K562 (cell line): ENCODE measurements around the gene SERTAD2. TPM values are rescaled to one million over a fixed set of nuclear protein-coding genes. Genes with fewer than 3 reads are reported as not detected.

ENCODE experiments used
- ARID1B ChIP-seq: fragments of 450-650 bp; IDR thresholded peaks from 2 replicates; pipeline ENCODE4 v1.6.1; 2016; ENCODE audit warnings: antibody characterized with exemption, mild to moderate bottlenecking, inconsistent platforms
- BRD4 ChIP-seq: fragments of 200-600 bp; sonication (generic); IDR thresholded peaks from 2 replicates; pipeline ENCODE4 v1.6.1; 2017; ENCODE audit warnings: inconsistent platforms
- CREB1 ChIP-seq, 2 experiments: sonication (generic) in 1 of 2; formaldehyde crosslinking in 1 of 2; IDR thresholded peaks; 2 replicates each; pipeline versions ENCODE4 v1.6.1 to v1.8.0; 2012 to 2022; ENCODE audit warnings: inconsistent platforms in 1 of 2, mild to moderate bottlenecking in 1 of 2, missing genetic modification reagents in 1 of 2, moderate library complexity in 1 of 2
- FOSL1 ChIP-seq: fragments of 200-800 bp; sonication (Bioruptor generic); conservative IDR thresholded peaks from 2 replicates; pipeline ENCODE4 v1.6.1; 2016; ENCODE audit warnings: missing genetic modification characterization, missing compliant biosample characterization
- GATA2 ChIP-seq: sonication (generic); formaldehyde crosslinking; IDR thresholded peaks from 2 replicates; pipeline ENCODE4 v1.4.0; 2020; ENCODE audit warnings: mild to moderate bottlenecking, missing genetic modification reagents
- GTF2E2 ChIP-seq: fragments of 200-800 bp; sonication (Bioruptor generic); IDR thresholded peaks from 2 replicates; pipeline ENCODE4 v1.6.1; 2016; ENCODE audit warnings: missing genetic modification characterization, missing compliant biosample characterization
- HLTF ChIP-seq: fragments of 450-650 bp; IDR thresholded peaks from 2 replicates; pipeline ENCODE4 v1.6.1; 2016
- HMGN3 ChIP-seq: IDR thresholded peaks from 2 replicates; pipeline ENCODE4 v1.6.1; 2011; ENCODE audit warnings: borderline replicate concordance, low read depth, mild to moderate bottlenecking, mixed read lengths, low read length; ENCODE audit not compliant: insufficient read length; ENCODE audit errors: extremely low read depth
- KLF16 ChIP-seq: IDR thresholded peaks from 2 replicates; pipeline ENCODE4 v1.6.1; 2016; ENCODE audit warnings: antibody characterized with exemption
- MCM3 ChIP-seq: fragments of 450-650 bp; IDR thresholded peaks from 2 replicates; pipeline ENCODE4 v1.6.1; 2016
- NCOA6 ChIP-seq: fragments of 450-650 bp; IDR thresholded peaks from 2 replicates; pipeline ENCODE4 v1.6.1; 2017; ENCODE audit warnings: mild to moderate bottlenecking
- NR1H2 ChIP-seq: sonication (generic); formaldehyde crosslinking; IDR thresholded peaks from 2 replicates; pipeline ENCODE4 v1.4.0; 2020; ENCODE audit warnings: mild to moderate bottlenecking, missing genetic modification reagents
- PHB ChIP-seq: fragments of 250-450 bp; sonication (Bioruptor Pico); IDR thresholded peaks from 2 replicates; pipeline ENCODE4 v1.5.0; 2021
- RBM25 ChIP-seq: fragments of 200-400 bp; formaldehyde crosslinking; IDR thresholded peaks from 2 replicates; pipeline ENCODE4 v1.6.1; 2018; ENCODE audit warnings: low read length, low read depth, moderate library complexity; ENCODE audit not compliant: severe bottlenecking
- SIN3B ChIP-seq: fragments of 450-650 bp; IDR thresholded peaks from 2 replicates; pipeline ENCODE4 v1.6.1; 2017; ENCODE audit warnings: low read depth, mild to moderate bottlenecking, moderate library complexity
- STAT5A ChIP-seq: IDR thresholded peaks from 2 replicates; pipeline ENCODE4 v1.6.1; 2012; ENCODE audit warnings: low read length, inconsistent platforms, borderline replicate concordance
- ZFP36 ChIP-seq: fragments of 150-350 bp; IDR thresholded peaks from 2 replicates; pipeline ENCODE4 v1.6.1; 2018; ENCODE audit warnings: low read length, low read depth; ENCODE audit not compliant: partially characterized antibody
- ZKSCAN3 ChIP-seq: fragments of 250-450 bp; sonication (Bioruptor Pico); IDR thresholded peaks from 2 replicates; pipeline ENCODE4 v1.4.0; 2020
- ZNF551 ChIP-seq: fragments of 250-450 bp; sonication (Bioruptor Pico); IDR thresholded peaks from 2 replicates; pipeline ENCODE4 v1.5.0; 2021; ENCODE audit warnings: mild to moderate bottlenecking, moderate library complexity
- ZNF79 ChIP-seq: fragments of 250-450 bp; sonication (Bioruptor Pico); IDR thresholded peaks from 2 replicates; pipeline ENCODE4 v1.4.0; 2020; ENCODE audit warnings: low read depth, mild to moderate bottlenecking, moderate library complexity
- polyA plus RNA-seq, 8 experiments: library from polyadenylated mRNA; depleted of rRNA in 4 of 8; stranded (reverse) in 5 of 8; unstranded in 3 of 8; fragments of >200 nt; fragmentation: Nextera tagmentation in 2 of 8; fragmentation: Illumina TruSeq in 1 of 8; extraction: Ambion mirVana in 2 of 8; extraction: Trizol in 1 of 8; gene quantifications; 2 replicates each; pipeline versions ENCODE4 v1.2.1 to v1.2.3, GENCODE V29; 2011 to 2014; ENCODE audit warnings: inconsistent platforms in 1 of 8, missing spikeins in 1 of 8
- total RNA-seq, 7 experiments: library from RNA; depleted of rRNA in 6 of 7; stranded (reverse); fragments of >200 nt in 6 of 7; fragmentation: Illumina TruSeq in 2 of 7; extraction: Trizol in 2 of 7; gene quantifications; 2 replicates each; pipeline versions ENCODE4 v1.2.1 to v1.2.3, GENCODE V29; 2011 to 2021; ENCODE audit warnings: low replicate concordance in 1 of 7
- TF ChIP-seq, protein P1 (sequence below): sonication (generic); formaldehyde crosslinking; IDR thresholded peaks from 2 replicates; pipeline ENCODE4 v1.8.1; 2023; ENCODE audit warnings: mild to moderate bottlenecking, missing genetic modification reagents
- TF ChIP-seq, protein P2 (sequence below): fragments of 450-650 bp; conservative IDR thresholded peaks from 2 replicates; pipeline ENCODE4 v1.6.1; 2016; ENCODE audit warnings: missing genetic modification characterization, low read depth, mild to moderate bottlenecking, missing compliant biosample characterization, moderate library complexity
- TF ChIP-seq, protein P3 (sequence below): fragments of 450-650 bp; IDR thresholded peaks from one replicate; pipeline ENCODE4 v1.6.1; 2018; ENCODE audit warnings: mild to moderate bottlenecking, moderate library complexity; ENCODE audit not compliant: partially characterized antibody
- TF ChIP-seq, protein P4 (sequence below): fragments of 200-800 bp; sonication (Bioruptor generic); IDR thresholded peaks from 2 replicates; pipeline ENCODE4 v1.6.1; 2017; ENCODE audit warnings: missing genetic modification characterization, missing compliant biosample characterization

The SERTAD2 gene
- total and polyA plus RNA-seq, 9 of the 15 experiments (the other 6 are each of a cell fraction or from before 2014, with no cell fraction given) = 3.0 to 12.5 (median 6.1) TPM

DNA sequence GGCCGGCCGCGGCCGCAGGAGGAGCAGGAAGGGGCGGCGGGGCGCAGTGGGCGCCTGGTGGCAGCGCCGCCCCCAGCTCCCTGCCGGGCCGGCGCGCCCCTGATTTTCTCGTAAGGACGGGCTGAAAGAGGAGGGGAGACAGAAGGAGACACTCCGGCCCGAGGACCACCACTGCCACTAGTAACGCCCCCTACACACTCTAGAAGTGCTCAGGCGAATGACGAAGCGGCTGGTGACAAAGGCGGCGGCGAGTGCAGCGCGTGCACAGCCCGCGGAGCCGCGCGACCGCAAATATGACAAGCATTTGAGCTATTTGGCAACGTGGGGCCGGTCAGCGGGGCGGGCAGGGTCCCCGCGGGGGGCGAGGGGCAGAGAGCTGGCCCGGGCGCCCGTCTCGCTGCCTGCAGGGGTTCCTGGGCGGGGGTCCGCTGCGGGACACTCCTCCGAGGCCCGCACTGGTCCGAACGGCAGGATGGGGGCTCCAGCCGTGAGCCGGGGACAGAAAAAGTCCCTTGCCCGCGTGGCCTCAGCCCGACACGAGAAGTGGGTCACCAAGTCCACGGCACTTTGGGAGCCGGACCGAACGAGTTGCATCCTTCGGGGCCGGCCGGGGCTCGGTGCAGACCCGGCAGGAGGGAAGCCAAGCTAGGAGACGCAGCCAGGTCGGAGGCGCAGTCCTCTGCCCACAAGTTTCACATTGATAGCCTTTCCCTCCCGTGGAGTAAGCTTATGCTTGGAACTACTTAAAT, 524 bp upstream of the SERTAD2 start (continued):
- TF ChIP-seq, protein P1, sequence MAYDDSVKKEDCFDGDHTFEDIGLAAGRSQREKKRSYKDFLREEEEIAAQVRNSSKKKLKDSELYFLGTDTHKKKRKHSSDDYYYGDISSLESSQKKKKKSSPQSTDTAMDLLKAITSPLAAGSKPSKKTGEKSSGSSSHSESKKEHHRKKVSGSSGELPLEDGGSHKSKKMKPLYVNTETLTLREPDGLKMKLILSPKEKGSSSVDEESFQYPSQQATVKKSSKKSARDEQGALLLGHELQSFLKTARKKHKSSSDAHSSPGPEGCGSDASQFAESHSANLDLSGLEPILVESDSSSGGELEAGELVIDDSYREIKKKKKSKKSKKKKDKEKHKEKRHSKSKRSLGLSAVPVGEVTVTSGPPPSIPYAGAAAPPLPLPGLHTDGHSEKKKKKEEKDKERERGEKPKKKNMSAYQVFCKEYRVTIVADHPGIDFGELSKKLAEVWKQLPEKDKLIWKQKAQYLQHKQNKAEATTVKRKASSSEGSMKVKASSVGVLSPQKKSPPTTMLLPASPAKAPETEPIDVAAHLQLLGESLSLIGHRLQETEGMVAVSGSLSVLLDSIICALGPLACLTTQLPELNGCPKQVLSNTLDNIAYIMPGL (CRISPR knock-in tag) = 0 out of 2 replicates have a peak, but pooled peaks have one; percentile 32
- TF ChIP-seq ARID1B = no peak; the same call in 1 of the 2 replicates
- no peak for TF ChIP-seq ZFP36
- TF ChIP-seq, protein P2, sequence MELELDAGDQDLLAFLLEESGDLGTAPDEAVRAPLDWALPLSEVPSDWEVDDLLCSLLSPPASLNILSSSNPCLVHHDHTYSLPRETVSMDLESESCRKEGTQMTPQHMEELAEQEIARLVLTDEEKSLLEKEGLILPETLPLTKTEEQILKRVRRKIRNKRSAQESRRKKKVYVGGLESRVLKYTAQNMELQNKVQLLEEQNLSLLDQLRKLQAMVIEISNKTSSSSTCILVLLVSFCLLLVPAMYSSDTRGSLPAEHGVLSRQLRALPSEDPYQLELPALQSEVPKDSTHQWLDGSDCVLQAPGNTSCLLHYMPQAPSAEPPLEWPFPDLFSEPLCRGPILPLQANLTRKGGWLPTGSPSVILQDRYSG (tag) = no peak
- no peak for TF ChIP-seq GTF2E2
- TF ChIP-seq, protein P3, sequence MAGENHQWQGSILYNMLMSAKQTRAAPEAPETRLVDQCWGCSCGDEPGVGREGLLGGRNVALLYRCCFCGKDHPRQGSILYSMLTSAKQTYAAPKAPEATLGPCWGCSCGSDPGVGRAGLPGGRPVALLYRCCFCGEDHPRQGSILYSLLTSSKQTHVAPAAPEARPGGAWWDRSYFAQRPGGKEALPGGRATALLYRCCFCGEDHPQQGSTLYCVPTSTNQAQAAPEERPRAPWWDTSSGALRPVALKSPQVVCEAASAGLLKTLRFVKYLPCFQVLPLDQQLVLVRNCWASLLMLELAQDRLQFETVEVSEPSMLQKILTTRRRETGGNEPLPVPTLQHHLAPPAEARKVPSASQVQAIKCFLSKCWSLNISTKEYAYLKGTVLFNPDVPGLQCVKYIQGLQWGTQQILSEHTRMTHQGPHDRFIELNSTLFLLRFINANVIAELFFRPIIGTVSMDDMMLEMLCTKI = no peak
- peak; percentile 90 for TF ChIP-seq HMGN3
- TF ChIP-seq, protein P4, sequence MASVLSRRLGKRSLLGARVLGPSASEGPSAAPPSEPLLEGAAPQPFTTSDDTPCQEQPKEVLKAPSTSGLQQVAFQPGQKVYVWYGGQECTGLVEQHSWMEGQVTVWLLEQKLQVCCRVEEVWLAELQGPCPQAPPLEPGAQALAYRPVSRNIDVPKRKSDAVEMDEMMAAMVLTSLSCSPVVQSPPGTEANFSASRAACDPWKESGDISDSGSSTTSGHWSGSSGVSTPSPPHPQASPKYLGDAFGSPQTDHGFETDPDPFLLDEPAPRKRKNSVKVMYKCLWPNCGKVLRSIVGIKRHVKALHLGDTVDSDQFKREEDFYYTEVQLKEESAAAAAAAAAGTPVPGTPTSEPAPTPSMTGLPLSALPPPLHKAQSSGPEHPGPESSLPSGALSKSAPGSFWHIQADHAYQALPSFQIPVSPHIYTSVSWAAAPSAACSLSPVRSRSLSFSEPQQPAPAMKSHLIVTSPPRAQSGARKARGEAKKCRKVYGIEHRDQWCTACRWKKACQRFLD (CRISPR knock-in tag) = no peak; the same call in 1 of the 2 replicates
- no peak for TF ChIP-seq NCOA6
- TF ChIP-seq FOSL1 (tag) = peak; percentile 77
- TF ChIP-seq KLF16 = no peak
- no peak for TF ChIP-seq HLTF
- no peak for TF ChIP-seq BRD4
- no peak for TF ChIP-seq ZNF551 (CRISPR knock-in tag)
- TF ChIP-seq MCM3 = no peak
- no peak for TF ChIP-seq SIN3B
- TF ChIP-seq PHB (CRISPR knock-in tag) = no peak
- TF ChIP-seq GATA2 (CRISPR knock-in tag) = no peak
- TF ChIP-seq ZNF79 = no peak
- no peak for TF ChIP-seq STAT5A
- no peak for TF ChIP-seq ZKSCAN3 (CRISPR knock-in tag)
- no peak for TF ChIP-seq RBM25
- TF ChIP-seq NR1H2 (CRISPR knock-in tag) = no peak; the same call in 1 of the 2 replicates
- no peak for TF ChIP-seq CREB1 (IDR thresholded peaks at IDR 0.05)
- TF ChIP-seq CREB1 (CRISPR knock-in tag; IDR thresholded peaks at IDR 0.05) = no peak; the same call in 1 of the 2 replicates
